Measurements from ENCODE around the gene DGKQ. TPM values are rescaled to one million over a fixed set of nuclear protein-coding genes. Genes with fewer than 3 reads are reported as not detected.

DGKQ gene
- polyA plus RNA-seq, 2 of the 4 experiments (the other 2 are of a cell fraction) = 2.7 to 7.8 TPM

- no peaks in the 10 kb centered on the region for H3K4me1 ChIP-seq
- H3K4me2 ChIP-seq = no peak overlapping the region
- POLR2A ChIA-PET = no interaction called here
- CTCF ChIA-PET = no interaction called here
- 90% methylated on average over 6 of the region's 23 CpGs for WGBS (ENCODE audit: missing lambda C conversion rate)
- no peak overlapping the region for H3K4me3 ChIP-seq
- H3K27ac ChIP-seq = no peak overlapping the region
- FAIRE-seq (no peak), ATAC-seq (no peak), DNase-seq (ENCODE audit: low read depth in 1 of 2, low spot score in 1 of 2) (no peak)
- H3K9me3 ChIP-seq = no peaks in the 10 kb centered on the region
- TF ChIP-seq TP53 (CRISPR knock-in tag; IDR thresholded peaks at IDR 0.05) (no peak), ELK1 (IDR thresholded peaks at IDR 0.05; ENCODE audit: low read depth, low read length) (no peak), NR3C1 (IDR thresholded peaks at IDR 0.05) (no peak), RCOR1 (IDR thresholded peaks at IDR 0.05; ENCODE audit: low read depth, low read length) (no peak), POLR2A (IDR thresholded peaks at IDR 0.05; ENCODE audit: low read length) (no peak), TFCP2L1 (CRISPR knock-in tag; IDR thresholded peaks at IDR 0.05) (no peak), RARB (CRISPR knock-in tag; IDR thresholded peaks at IDR 0.05) (no peak), POLR2AphosphoS2 (conservative IDR thresholded peaks at IDR 0.05; ENCODE audit: low read length) (no peak), MAFK (IDR thresholded peaks at IDR 0.05; ENCODE audit: partially characterized antibody) (no peak), HES2 (IDR thresholded peaks at IDR 0.05) (no peak), NFE2L2 (conservative IDR thresholded peaks at IDR 0.05; ENCODE audit: low read length) (no peak)
Measured at GRCh38 chr4:911221-911751, 62.1 kb downstream of the DGKQ start.

- no peak for ATAC-seq
- CTCF ChIA-PET = no interaction called here
- H3K4me2 ChIP-seq = no peak overlapping the region
- no peak for FAIRE-seq
- no peak overlapping the region for H3K27ac ChIP-seq
- no peak for DNase-seq (ENCODE audit: low read depth in 1 of 2, low spot score in 1 of 2)
- no peaks in the 10 kb centered on the region for H3K9me3 ChIP-seq
- 94% methylated on average over 13 of the region's 26 CpGs for whole genome bisulfite sequencing (ENCODE audit: missing lambda C conversion rate)
- POLR2A ChIA-PET = no interaction called here
- TF ChIP-seq HOXA7 (CRISPR knock-in tag; IDR thresholded peaks at IDR 0.05) (no peak), EHMT2 (IDR thresholded peaks at IDR 0.05; ENCODE audit: low read depth) (no peak), MYC (IDR thresholded peaks at IDR 0.05; ENCODE audit: borderline replicate concordance, low read length) (no peak), BCL3 (IDR thresholded peaks at IDR 0.05) (no peak), POLR2A (IDR thresholded peaks at IDR 0.05; ENCODE audit: low read length) (no peak), ZSCAN20 (CRISPR knock-in tag; IDR thresholded peaks at IDR 0.05) (no peak), FOSB (CRISPR knock-in tag; IDR thresholded peaks at IDR 0.05) (no peak), NR3C1 (IDR thresholded peaks at IDR 0.05) (no peak), FOSL2 (IDR thresholded peaks at IDR 0.05) (no peak), FOSL2 (CRISPR knock-in tag; IDR thresholded peaks at IDR 0.05) (no peak), FOXS1 (CRISPR knock-in tag; IDR thresholded peaks at IDR 0.05) (no peak), ELK1 (IDR thresholded peaks at IDR 0.05; ENCODE audit: low read depth, low read length) (no peak), GATA3 (IDR thresholded peaks at IDR 0.05; ENCODE audit: borderline replicate concordance) (no peak), NPAS2 (CRISPR knock-in tag; IDR thresholded peaks at IDR 0.05; ENCODE audit: borderline replicate concordance) (no peak), PHF8 (IDR thresholded peaks at IDR 0.05; ENCODE audit: borderline replicate concordance, low read depth) (no peak), HES2 (IDR thresholded peaks at IDR 0.05) (no peak), POLR2AphosphoS2 (conservative IDR thresholded peaks at IDR 0.05; ENCODE audit: low read length) (no peak), NFE2L2 (conservative IDR thresholded peaks at IDR 0.05; ENCODE audit: low read length) (no peak), ESRRA (IDR thresholded peaks at IDR 0.05; ENCODE audit: borderline replicate concordance, low read length) (no peak)
- no peak overlapping the region for H3K4me3 ChIP-seq
- H3K4me1 ChIP-seq = no peaks in the 10 kb centered on the region
Measured at GRCh38 chr4:910366-911091, 62.8 kb downstream of the DGKQ start.

All from A549 (cell line).